LNCAP (cell line): Measurements from ENCODE around the gene NEK3.

Source experiments
- CTCF ChIP-seq: fragments of 450-650 bp; IDR thresholded peaks from 2 replicates; pipeline ENCODE4 v1.5.1; 2017; ENCODE audit warnings: mild to moderate bottlenecking

NEK3 gene

GRCh38 chr13:52160053-52160452 lies 656 bp upstream of the NEK3 start:
- no peak for TF ChIP-seq CTCF

- TF ChIP-seq CTCF, result no peak
These were observed 703 bp downstream of the NEK3 start for GRCh38 chr13:52158629-52159158.

GRCh38 chr13:52156724-52157261 lies 2.6 kb downstream of the NEK3 start:
- TF ChIP-seq CTCF, result no peak

GRCh38 chr13:52155177-52155576 lies 4.2 kb downstream of the NEK3 start:
- no peak for TF ChIP-seq CTCF

GRCh38 chr13:52147225-52147624 lies 12.2 kb downstream of the NEK3 start:
- TF ChIP-seq CTCF, result no peak

- TF ChIP-seq CTCF, result no peak
These were observed 18.1 kb downstream of the NEK3 start for GRCh38 chr13:52141299-52141698.

GRCh38 chr13:52137489-52137888 lies 21.9 kb downstream of the NEK3 start:
- TF ChIP-seq CTCF, result no peak

GRCh38 chr13:52136763-52137162 lies 22.6 kb downstream of the NEK3 start:
- no peak for TF ChIP-seq CTCF
